Neural crest cell (in vitro differentiated cells): Measurements from ENCODE around the gene UNC5A. TPM values are rescaled to one million over a fixed set of nuclear protein-coding genes. Genes with fewer than 3 reads are reported as not detected.

Source experiments
- DNase-seq: peaks from one replicate; pipeline ENCODE4 v3.0.0; 2021; ENCODE audit warnings: low read depth, mixed read lengths, low spot score
- H3K27ac Mint-ChIP-seq: one replicate; pipeline ENCODE4 v1.8.0; 2021; ENCODE audit warnings: mild to moderate bottlenecking, mixed read lengths; ENCODE audit not compliant: unreplicated experiment
- H3K27me3 Mint-ChIP-seq: 2 replicates; pipeline ENCODE4 v1.8.0; 2021; ENCODE audit warnings: low read depth, mild to moderate bottlenecking, mixed read lengths
- H3K36me3 Mint-ChIP-seq: 2 replicates; pipeline ENCODE4 v1.8.0; 2021; ENCODE audit warnings: low read depth, mild to moderate bottlenecking, mixed read lengths
- H3K4me1 Mint-ChIP-seq: 2 replicates; pipeline ENCODE4 v1.8.0; 2021; ENCODE audit warnings: mixed read lengths
- H3K4me3 Mint-ChIP-seq: one replicate; pipeline ENCODE4 v1.8.0; 2021; ENCODE audit warnings: mild to moderate bottlenecking, mixed read lengths
- H3K9me3 Mint-ChIP-seq: 2 replicates; pipeline ENCODE4 v1.8.0; 2021; ENCODE audit warnings: mixed read lengths
- total RNA-seq: library from RNA; stranded (reverse); gene quantifications from 2 replicates; pipeline ENCODE4 v1.2.1, GENCODE V29; 2021
- TF ChIP-seq, protein P1 (sequence below): fragments of 200-600 bp; sonication (generic); conservative IDR thresholded peaks from 2 replicates; pipeline ENCODE4 v1.5.0; 2021; ENCODE audit warnings: antibody characterized with exemption, mild to moderate bottlenecking

UNC5A gene
- total RNA-seq, 1 donor from 2014 or later, result 0.70 TPM

GRCh38 chr5:176857894-176858273 lies 47.5 kb downstream of the UNC5A start:
- peaks cover 21% of the 10 kb centered on the region for H3K27me3 Mint-ChIP-seq
- no peak overlapping the region for H3K4me3 Mint-ChIP-seq
- no peaks in the 10 kb centered on the region for H3K36me3 Mint-ChIP-seq
- no peaks in the 10 kb centered on the region for H3K9me3 Mint-ChIP-seq
- no peak for DNase-seq
- no peak overlapping the region for H3K27ac Mint-ChIP-seq
- H3K4me1 Mint-ChIP-seq, result peaks cover 4% of the 10 kb centered on the region
- TF ChIP-seq, protein P1, sequence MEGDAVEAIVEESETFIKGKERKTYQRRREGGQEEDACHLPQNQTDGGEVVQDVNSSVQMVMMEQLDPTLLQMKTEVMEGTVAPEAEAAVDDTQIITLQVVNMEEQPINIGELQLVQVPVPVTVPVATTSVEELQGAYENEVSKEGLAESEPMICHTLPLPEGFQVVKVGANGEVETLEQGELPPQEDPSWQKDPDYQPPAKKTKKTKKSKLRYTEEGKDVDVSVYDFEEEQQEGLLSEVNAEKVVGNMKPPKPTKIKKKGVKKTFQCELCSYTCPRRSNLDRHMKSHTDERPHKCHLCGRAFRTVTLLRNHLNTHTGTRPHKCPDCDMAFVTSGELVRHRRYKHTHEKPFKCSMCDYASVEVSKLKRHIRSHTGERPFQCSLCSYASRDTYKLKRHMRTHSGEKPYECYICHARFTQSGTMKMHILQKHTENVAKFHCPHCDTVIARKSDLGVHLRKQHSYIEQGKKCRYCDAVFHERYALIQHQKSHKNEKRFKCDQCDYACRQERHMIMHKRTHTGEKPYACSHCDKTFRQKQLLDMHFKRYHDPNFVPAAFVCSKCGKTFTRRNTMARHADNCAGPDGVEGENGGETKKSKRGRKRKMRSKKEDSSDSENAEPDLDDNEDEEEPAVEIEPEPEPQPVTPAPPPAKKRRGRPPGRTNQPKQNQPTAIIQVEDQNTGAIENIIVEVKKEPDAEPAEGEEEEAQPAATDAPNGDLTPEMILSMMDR, result no peak

DNA sequence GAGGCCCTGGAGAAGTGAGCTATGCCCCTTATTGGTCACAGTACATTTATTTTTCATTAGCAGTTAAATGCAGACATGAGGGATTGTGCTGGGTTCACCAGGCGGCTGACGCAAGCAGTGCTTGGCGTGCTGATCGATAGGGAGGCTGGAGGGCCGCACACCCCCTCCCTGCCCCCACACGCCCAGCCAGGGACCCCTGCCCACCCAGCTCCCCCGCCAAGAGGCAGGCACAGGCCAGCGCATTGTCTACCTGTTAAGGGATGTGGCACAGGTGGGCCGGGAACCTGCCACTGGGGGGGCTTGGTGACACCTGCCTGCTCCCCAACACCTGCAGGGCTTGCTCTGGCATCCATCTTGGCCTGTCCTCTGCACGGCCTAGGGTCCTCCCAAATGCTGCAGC lies 49.6 kb downstream of the UNC5A start:
- Mint-ChIP-seq H3K36me3 (no peaks in the 10 kb centered on the region), H3K27ac (no peak overlapping the region), H3K9me3 (no peaks in the 10 kb centered on the region), H3K4me3 (no peak overlapping the region), H3K4me1 (peaks cover 6% of the 10 kb centered on the region), H3K27me3 (peaks cover 21% of the 10 kb centered on the region)
- no peak for DNase-seq
- TF ChIP-seq, protein P1, result no peak

- no peak overlapping the region for H3K4me3 Mint-ChIP-seq
- H3K27ac Mint-ChIP-seq, result no peak overlapping the region
- H3K27me3 Mint-ChIP-seq, result peaks cover 23% of the 10 kb centered on the region
- TF ChIP-seq, protein P1, result no peak
- H3K9me3 Mint-ChIP-seq, result no peaks in the 10 kb centered on the region
- peaks cover 6% of the 10 kb centered on the region for H3K4me1 Mint-ChIP-seq
- H3K36me3 Mint-ChIP-seq, result no peaks in the 10 kb centered on the region
- no peak for DNase-seq
These were observed 50.0 kb downstream of the UNC5A start for GRCh38 chr5:176860381-176860780.

DNA sequence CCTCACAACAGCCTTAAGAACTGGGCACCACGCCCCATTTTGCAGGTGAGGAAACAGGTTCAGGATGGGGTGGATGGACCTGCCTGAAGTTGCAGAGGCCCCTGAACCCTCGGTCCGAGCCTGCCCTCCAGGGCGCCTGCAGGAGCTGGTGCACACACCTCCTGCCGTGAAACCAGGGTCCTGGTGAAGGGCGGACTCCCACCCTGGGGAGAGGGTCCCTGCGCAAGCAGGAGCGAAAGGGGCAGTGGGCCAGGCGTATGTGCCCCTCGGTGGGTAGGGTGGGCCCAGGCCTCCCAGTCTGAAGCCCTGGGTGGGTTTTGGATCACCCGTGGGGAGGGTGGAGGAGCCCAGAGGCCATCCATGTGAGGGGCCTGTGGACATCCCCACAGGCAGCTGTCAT lies 50.9 kb downstream of the UNC5A start:
- peaks cover 26% of the 10 kb centered on the region for H3K27me3 Mint-ChIP-seq
- H3K36me3 Mint-ChIP-seq, result no peaks in the 10 kb centered on the region

DNA sequence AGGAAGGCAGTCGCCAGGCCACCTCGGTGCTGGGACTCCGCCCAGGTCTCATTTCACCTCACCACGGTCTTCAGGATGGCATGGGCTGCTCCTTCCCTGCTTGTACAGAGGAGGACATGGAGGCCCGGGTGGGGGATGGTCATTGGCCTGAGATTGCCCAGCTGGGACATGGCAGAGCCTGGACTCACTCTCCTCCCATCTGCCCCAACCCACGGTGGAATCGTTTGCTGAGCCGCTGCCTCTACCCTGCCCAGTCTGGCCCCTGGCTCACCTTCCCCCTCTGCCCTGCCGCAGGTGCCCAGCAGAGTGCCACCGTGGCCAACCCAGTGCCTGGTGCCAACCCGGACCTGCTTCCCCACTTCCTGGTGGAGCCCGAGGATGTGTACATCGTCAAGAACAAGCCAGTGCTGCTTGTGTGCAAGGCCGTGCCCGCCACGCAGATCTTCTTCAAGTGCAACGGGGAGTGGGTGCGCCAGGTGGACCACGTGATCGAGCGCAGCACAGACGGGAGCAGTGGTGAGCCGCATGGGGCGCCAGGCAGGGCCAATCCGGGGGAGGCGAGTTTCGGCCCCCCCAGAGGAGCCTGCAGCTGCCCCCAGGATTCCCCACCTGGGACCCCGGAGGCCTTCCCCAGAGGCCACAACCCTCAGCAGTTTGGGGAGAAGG lies 52.1 kb downstream of the UNC5A start:
- H3K27ac Mint-ChIP-seq, result no peak overlapping the region
- peaks cover 21% of the 10 kb centered on the region for H3K4me1 Mint-ChIP-seq
- no peaks in the 10 kb centered on the region for H3K9me3 Mint-ChIP-seq
- TF ChIP-seq, protein P1, result no peak
- H3K36me3 Mint-ChIP-seq, result no peaks in the 10 kb centered on the region
- H3K27me3 Mint-ChIP-seq, result peaks cover 37% of the 10 kb centered on the region
- H3K4me3 Mint-ChIP-seq, result no peak overlapping the region
- DNase-seq, result no peak

More for the DNA sequence above, 50.9 kb downstream of the UNC5A start:
- peaks cover 9% of the 10 kb centered on the region for H3K4me1 Mint-ChIP-seq
- no peaks in the 10 kb centered on the region for H3K9me3 Mint-ChIP-seq
- no peak for DNase-seq
- no peak overlapping the region for H3K4me3 Mint-ChIP-seq
- TF ChIP-seq, protein P1, result no peak
- H3K27ac Mint-ChIP-seq, result no peak overlapping the region
